SK-N-SH (cell line): ENCODE results near the gene NHP2. TPM values are rescaled to one million over a fixed set of nuclear protein-coding genes. Genes with fewer than 3 reads are reported as not detected.

Source experiments
- CTCF ChIA-PET: fragments of 300-600, 350-600 bp; formaldehyde crosslinking; extraction: SDS; loops from one replicate; lab custom pipeline; 2021; lab: Yijun Ruan, JAX
- POLR2A ChIA-PET: fragments of 350-600 bp; sonication (Branson Sonifier 250); formaldehyde crosslinking; extraction: SDS; loops from one replicate; lab custom pipeline; 2020; ENCODE audit warnings: antibody characterized with exemption, inconsistent platforms; lab: Yijun Ruan, JAX
- DNase-seq: peaks from one replicate; pipeline ENCODE4 v3.0.0; 2012
- H2AFZ ChIP-seq: fragments of 200-600 bp; sonication (generic); 2 replicates; pipeline ENCODE4 v1.8.1; 2016; ENCODE audit warnings: antibody characterized with exemption, mild to moderate bottlenecking, low read depth
- H3F3A ChIP-seq: fragments of 200-600 bp; sonication (generic); replicated peaks from 2 replicates; pipeline ENCODE3; 2016; ENCODE audit warnings: antibody characterized with exemption, mild to moderate bottlenecking; ENCODE audit not compliant: insufficient read depth
- H3K27ac ChIP-seq, 2 experiments: fragments of 200-500 bp in 1 of 2; fragments of 200-600 bp in 1 of 2; sonication (Bioruptor generic) in 1 of 2; sonication (generic), shearing (Covaris generic) in 1 of 2; 2 replicates each; pipeline versions ENCODE4 v1.5.1 to v1.6.1; 2014 to 2016; ENCODE audit warnings: low read depth in 2 of 2, inconsistent platforms in 1 of 2, low read length in 1 of 2, mild to moderate bottlenecking in 1 of 2, mixed read lengths in 1 of 2
- H3K27me3 ChIP-seq: fragments of 200-600 bp; sonication (generic), shearing (Covaris generic); 2 replicates; pipeline ENCODE4 v1.6.1; 2016; ENCODE audit warnings: mixed run types; ENCODE audit not compliant: insufficient read depth
- H3K36me3 ChIP-seq, 2 experiments: fragments of 200-500 bp in 1 of 2; fragments of 200-600 bp in 1 of 2; sonication (Bioruptor generic) in 1 of 2; sonication (generic) in 1 of 2; replicated peaks in 1 of 2; 2 replicates each; pipeline versions ENCODE3 to v1.5.1; 2014 to 2016; ENCODE audit warnings: low read length in 1 of 2, mild to moderate bottlenecking in 1 of 2; ENCODE audit not compliant: insufficient read depth in 2 of 2, control insufficient read depth in 1 of 2
- H3K4me1 ChIP-seq, 2 experiments: fragments of 200-500 bp in 1 of 2; fragments of 200-600 bp in 1 of 2; sonication (Bioruptor generic) in 1 of 2; sonication (generic), shearing (Covaris generic) in 1 of 2; 2 replicates each; pipeline versions ENCODE4 v1.5.1 to v1.6.1; 2014 to 2016; ENCODE audit warnings: low read depth in 1 of 2, low read length in 1 of 2, mixed run types in 1 of 2; ENCODE audit not compliant: insufficient read depth in 2 of 2, control insufficient read depth in 1 of 2
- H3K4me2 ChIP-seq: fragments of 200-600 bp; sonication (generic), shearing (Covaris generic); 2 replicates; pipeline ENCODE4 v1.6.1; 2017; ENCODE audit warnings: mixed run types
- H3K4me3 ChIP-seq, 2 experiments: fragments of 200-500 bp in 1 of 2; fragments of 200-600 bp in 1 of 2; sonication (Bioruptor generic) in 1 of 2; sonication (generic), shearing (Covaris generic) in 1 of 2; 2 replicates each; pipeline versions ENCODE4 v1.5.1 to v1.8.1; 2014 to 2016; ENCODE audit warnings: low read depth in 2 of 2, inconsistent platforms in 1 of 2, low read length in 1 of 2, mild to moderate bottlenecking in 1 of 2, mixed read lengths in 1 of 2, moderate library complexity in 1 of 2
- H3K79me2 ChIP-seq: fragments of 200-600 bp; sonication (generic); 2 replicates; pipeline ENCODE4 v1.8.1; 2017; ENCODE audit warnings: mild to moderate bottlenecking; ENCODE audit not compliant: insufficient read depth
- H3K9ac ChIP-seq: fragments of 200-600 bp; sonication (generic); 2 replicates; pipeline ENCODE4 v1.6.1; 2017; ENCODE audit warnings: mixed run types
- H3K9me2 ChIP-seq: fragments of 200-600 bp; sonication (generic); 2 replicates; pipeline ENCODE4 v1.6.1; 2017; ENCODE audit warnings: mixed run types
- H3K9me3 ChIP-seq: fragments of 200-600 bp; sonication (generic); 2 replicates; pipeline ENCODE4 v1.6.1; 2017; ENCODE audit warnings: mixed run types, mild to moderate bottlenecking, moderate library complexity
- H4K20me1 ChIP-seq: fragments of 200-600 bp; sonication (generic); 2 replicates; pipeline ENCODE4 v1.6.1; 2017; ENCODE audit warnings: mild to moderate bottlenecking, mixed run types; ENCODE audit not compliant: insufficient read depth
- ELF1 ChIP-seq: IDR thresholded peaks from 2 replicates; pipeline ENCODE4 v1.4.0; 2012
- EP300 ChIP-seq, 2 experiments: IDR thresholded peaks; 2 replicates each; pipeline versions ENCODE4 v1.4.0 to v1.6.1; 2012; ENCODE audit warnings: borderline replicate concordance in 1 of 2, low read depth in 1 of 2, low read length in 1 of 2
- EZH2phosphoT487 ChIP-seq: fragments of 200-600 bp; sonication (generic); IDR thresholded peaks from 2 replicates; pipeline ENCODE4 v1.6.1; 2017; ENCODE audit warnings: low read depth, mixed run types, mild to moderate bottlenecking, antibody characterized with exemption, moderate library complexity, borderline replicate concordance
- FOSL2 ChIP-seq: IDR thresholded peaks from 2 replicates; pipeline ENCODE4 v1.4.0; 2012; ENCODE audit warnings: low read depth, mild to moderate bottlenecking, moderate library complexity, borderline replicate concordance
- FOXJ3 ChIP-seq: sonication (generic); formaldehyde crosslinking; IDR thresholded peaks from 2 replicates; pipeline ENCODE4 v1.5.1; 2020; ENCODE audit warnings: mild to moderate bottlenecking, missing genetic modification reagents
- FOXM1 ChIP-seq: IDR thresholded peaks from 2 replicates; pipeline ENCODE4 v1.4.0; 2012; ENCODE audit warnings: low read depth, mild to moderate bottlenecking
- GABPA ChIP-seq: IDR thresholded peaks from 2 replicates; pipeline ENCODE4 v1.4.0; 2012; ENCODE audit warnings: low read depth, mild to moderate bottlenecking
- GATA2 ChIP-seq: sonication (generic); formaldehyde crosslinking; IDR thresholded peaks from 2 replicates; pipeline ENCODE4 v1.5.0; 2020; ENCODE audit warnings: mild to moderate bottlenecking, missing genetic modification reagents
- IRF3 ChIP-seq: fragments of 150-350 bp; IDR thresholded peaks from 2 replicates; pipeline ENCODE4 v1.6.1; 2016; ENCODE audit warnings: mild to moderate bottlenecking, low read depth, low read length
- JUND ChIP-seq: IDR thresholded peaks from 2 replicates; pipeline ENCODE4 v1.4.0; 2012
- MAX ChIP-seq: IDR thresholded peaks from 2 replicates; pipeline ENCODE4 v1.4.0; 2012; ENCODE audit warnings: low read depth
- MXI1 ChIP-seq: IDR thresholded peaks from 2 replicates; pipeline ENCODE4 v1.6.1; 2012; ENCODE audit warnings: mild to moderate bottlenecking, low read depth, low read length, improper control_type of control experiment
- NFIC ChIP-seq: IDR thresholded peaks from 2 replicates; pipeline ENCODE4 v1.4.0; 2012; ENCODE audit warnings: borderline replicate concordance
- RCOR1 ChIP-seq: fragments of 150-350 bp; IDR thresholded peaks from 2 replicates; pipeline ENCODE4 v1.6.1; 2017; ENCODE audit warnings: antibody characterized with exemption, low read length
- SMC3 ChIP-seq: IDR thresholded peaks from 2 replicates; pipeline ENCODE4 v1.6.1; 2012; ENCODE audit warnings: low read depth, low read length, improper control_type of control experiment
- TAF1 ChIP-seq: IDR thresholded peaks from 2 replicates; pipeline ENCODE4 v1.6.1; 2012; ENCODE audit warnings: low read depth, mild to moderate bottlenecking, low read length, moderate library complexity, borderline replicate concordance
- TCF12 ChIP-seq: IDR thresholded peaks from 2 replicates; pipeline ENCODE4 v1.4.0; 2012
- TEAD4 ChIP-seq: IDR thresholded peaks from 2 replicates; pipeline ENCODE4 v1.4.0; 2012; ENCODE audit warnings: mild to moderate bottlenecking, borderline replicate concordance; ENCODE audit not compliant: insufficient read depth
- YY1 ChIP-seq: IDR thresholded peaks from 2 replicates; pipeline ENCODE4 v1.4.0; 2012; ENCODE audit warnings: low read depth, mild to moderate bottlenecking
- ZBTB33 ChIP-seq: IDR thresholded peaks from 2 replicates; pipeline ENCODE4 v1.4.0; 2012; ENCODE audit warnings: low read depth, borderline replicate concordance
- WGBS: methylation state at CpG from one replicate; pipeline ENCODE4 v1.1.6; 2017; ENCODE audit warnings: low lambda C conversion rate; 5-methylcytosine and 5-hydroxymethylcytosine counted together
- polyA plus RNA-seq, 3 experiments: library from polyadenylated mRNA; depleted of rRNA; stranded (reverse); fragments of >200 nt; gene quantifications; 2 replicates each; pipeline ENCODE4 v1.2.3, GENCODE V29; 2012
- TF ChIP-seq, protein P1 (sequence below): fragments of 200-600 bp; sonication (generic); IDR thresholded peaks from 2 replicates; pipeline ENCODE4 v1.6.1; 2017; ENCODE audit warnings: antibody characterized with exemption, mild to moderate bottlenecking, moderate library complexity
- TF ChIP-seq, protein P2 (sequence below): IDR thresholded peaks from 2 replicates; pipeline ENCODE4; 2012

The NHP2 gene
- polyA plus RNA-seq, 1 of the 3 experiments (the other 2 are of a cell fraction), result 455 TPM

- TF ChIP-seq, protein P1, sequence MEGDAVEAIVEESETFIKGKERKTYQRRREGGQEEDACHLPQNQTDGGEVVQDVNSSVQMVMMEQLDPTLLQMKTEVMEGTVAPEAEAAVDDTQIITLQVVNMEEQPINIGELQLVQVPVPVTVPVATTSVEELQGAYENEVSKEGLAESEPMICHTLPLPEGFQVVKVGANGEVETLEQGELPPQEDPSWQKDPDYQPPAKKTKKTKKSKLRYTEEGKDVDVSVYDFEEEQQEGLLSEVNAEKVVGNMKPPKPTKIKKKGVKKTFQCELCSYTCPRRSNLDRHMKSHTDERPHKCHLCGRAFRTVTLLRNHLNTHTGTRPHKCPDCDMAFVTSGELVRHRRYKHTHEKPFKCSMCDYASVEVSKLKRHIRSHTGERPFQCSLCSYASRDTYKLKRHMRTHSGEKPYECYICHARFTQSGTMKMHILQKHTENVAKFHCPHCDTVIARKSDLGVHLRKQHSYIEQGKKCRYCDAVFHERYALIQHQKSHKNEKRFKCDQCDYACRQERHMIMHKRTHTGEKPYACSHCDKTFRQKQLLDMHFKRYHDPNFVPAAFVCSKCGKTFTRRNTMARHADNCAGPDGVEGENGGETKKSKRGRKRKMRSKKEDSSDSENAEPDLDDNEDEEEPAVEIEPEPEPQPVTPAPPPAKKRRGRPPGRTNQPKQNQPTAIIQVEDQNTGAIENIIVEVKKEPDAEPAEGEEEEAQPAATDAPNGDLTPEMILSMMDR, result no peak
- TF ChIP-seq GABPA, result no peak
- TF ChIP-seq NFIC, result no peak
- no peak for TF ChIP-seq TAF1
- TF ChIP-seq EP300 (IDR thresholded peaks at IDR 0.05; ENCODE audit: borderline replicate concordance in 1 of 2, low read depth in 1 of 2, low read length in 1 of 2), result no peak
- TF ChIP-seq, all 33 proteins: peak for 0
Measured at GRCh38 chr5:178141550-178141949, 12.1 kb downstream of the NHP2 start (continued).

DNA sequence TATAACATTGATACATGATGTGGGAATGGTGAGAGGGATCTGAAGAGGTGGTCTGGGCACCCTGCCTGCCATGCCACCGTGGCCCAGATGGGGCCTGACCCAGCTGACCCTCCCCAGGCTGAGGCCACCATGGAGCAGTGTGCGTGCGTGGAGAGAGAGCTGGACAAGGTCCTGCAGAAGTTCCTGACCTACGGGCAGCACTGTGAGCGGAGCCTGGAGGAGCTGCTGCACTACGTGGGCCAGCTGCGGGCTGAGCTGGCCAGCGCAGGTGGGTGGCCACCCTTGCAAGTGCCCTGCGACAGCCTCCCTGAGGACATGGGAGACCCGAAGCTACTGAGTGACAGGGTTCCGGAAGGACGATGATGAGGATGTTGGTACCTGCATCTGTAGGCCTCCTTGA, 15.7 kb downstream of the NHP2 start:
- Histone ChIP-seq H3K9me3 (no peaks in the 10 kb centered on the region), H3K4me3 (no peak overlapping the region), H2AFZ (no peak overlapping the region), H3K4me1 (no peaks in the 10 kb centered on the region), H3F3A (no peaks in the 10 kb centered on the region), H3K9ac (no peak overlapping the region), H3K27ac (no peak overlapping the region), H3K79me2 (peaks cover 44% of the 10 kb centered on the region), H3K27me3 (no peaks in the 10 kb centered on the region), H4K20me1 (no peaks in the 10 kb centered on the region), H3K4me2 (no peak overlapping the region), H3K9me2 (no peaks in the 10 kb centered on the region), H3K36me3 (peaks cover 26 to 30% of the 10 kb centered on the region in 2 experiments)
- ChIA-PET CTCF (interaction anchor here (0.8 to 10.9 kb wide), 4 partner anchors 8 to 62 kb away, joined by 3 to 96 read pairs (median 16); no protein-coding TSS in a partner anchor), POLR2A (no interaction called here)
- 96% methylated on average over 6 of the region's 12 CpGs for WGBS
- TF ChIP-seq MAX (no peak), MXI1 (no peak), JUND (no peak), YY1 (no peak), SMC3 (no peak), FOSL2 (no peak), IRF3 (no peak), RCOR1 (no peak), ZBTB33 (no peak), EZH2phosphoT487 (no peak), GABPA (no peak), FOXJ3 (CRISPR knock-in tag) (no peak), NFIC (no peak), ELF1 (no peak), GATA2 (CRISPR knock-in tag) (no peak), TEAD4 (no peak), TCF12 (no peak), FOXM1 (no peak)
- TF ChIP-seq, protein P2, sequence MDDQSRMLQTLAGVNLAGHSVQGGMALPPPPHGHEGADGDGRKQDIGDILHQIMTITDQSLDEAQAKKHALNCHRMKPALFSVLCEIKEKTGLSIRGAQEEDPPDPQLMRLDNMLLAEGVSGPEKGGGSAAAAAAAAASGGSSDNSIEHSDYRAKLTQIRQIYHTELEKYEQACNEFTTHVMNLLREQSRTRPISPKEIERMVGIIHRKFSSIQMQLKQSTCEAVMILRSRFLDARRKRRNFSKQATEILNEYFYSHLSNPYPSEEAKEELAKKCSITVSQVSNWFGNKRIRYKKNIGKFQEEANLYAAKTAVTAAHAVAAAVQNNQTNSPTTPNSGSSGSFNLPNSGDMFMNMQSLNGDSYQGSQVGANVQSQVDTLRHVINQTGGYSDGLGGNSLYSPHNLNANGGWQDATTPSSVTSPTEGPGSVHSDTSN, result no peak
- TF ChIP-seq, protein P1, result no peak
- no peak for DNase-seq
